GM12873 (cell line): ENCODE data around the gene MSX2.

Experiments
- TF ChIP-seq, protein P1 (sequence below): IDR thresholded peaks from 2 replicates; pipeline ENCODE4 v1.5.1; 2012; ENCODE audit warnings: low read depth, mild to moderate bottlenecking, moderate library complexity, low read length, control low read depth; ENCODE audit not compliant: insufficient read depth; ENCODE audit errors: missing control alignments

The MSX2 gene

DNA sequence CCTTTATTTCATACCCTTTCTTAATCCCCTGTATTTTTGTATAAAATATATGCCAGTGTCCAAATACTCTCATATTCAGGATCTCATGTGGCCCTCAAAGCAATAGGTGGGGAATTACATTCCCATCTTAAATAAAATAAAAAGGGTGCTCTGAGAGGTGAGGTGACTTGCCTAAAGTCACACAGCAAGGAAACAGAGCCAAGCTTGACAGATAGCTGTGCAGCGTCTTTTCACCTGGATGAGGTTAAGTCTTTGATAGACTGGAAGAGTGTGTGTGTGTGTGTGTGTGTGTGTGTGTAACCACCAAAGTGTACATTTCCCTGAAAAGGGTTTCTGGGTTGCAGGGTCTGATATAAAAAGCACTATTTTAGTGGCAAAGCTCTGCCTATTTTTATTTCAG is 12.4 kb downstream of the MSX2 start:
- TF ChIP-seq, protein P1, sequence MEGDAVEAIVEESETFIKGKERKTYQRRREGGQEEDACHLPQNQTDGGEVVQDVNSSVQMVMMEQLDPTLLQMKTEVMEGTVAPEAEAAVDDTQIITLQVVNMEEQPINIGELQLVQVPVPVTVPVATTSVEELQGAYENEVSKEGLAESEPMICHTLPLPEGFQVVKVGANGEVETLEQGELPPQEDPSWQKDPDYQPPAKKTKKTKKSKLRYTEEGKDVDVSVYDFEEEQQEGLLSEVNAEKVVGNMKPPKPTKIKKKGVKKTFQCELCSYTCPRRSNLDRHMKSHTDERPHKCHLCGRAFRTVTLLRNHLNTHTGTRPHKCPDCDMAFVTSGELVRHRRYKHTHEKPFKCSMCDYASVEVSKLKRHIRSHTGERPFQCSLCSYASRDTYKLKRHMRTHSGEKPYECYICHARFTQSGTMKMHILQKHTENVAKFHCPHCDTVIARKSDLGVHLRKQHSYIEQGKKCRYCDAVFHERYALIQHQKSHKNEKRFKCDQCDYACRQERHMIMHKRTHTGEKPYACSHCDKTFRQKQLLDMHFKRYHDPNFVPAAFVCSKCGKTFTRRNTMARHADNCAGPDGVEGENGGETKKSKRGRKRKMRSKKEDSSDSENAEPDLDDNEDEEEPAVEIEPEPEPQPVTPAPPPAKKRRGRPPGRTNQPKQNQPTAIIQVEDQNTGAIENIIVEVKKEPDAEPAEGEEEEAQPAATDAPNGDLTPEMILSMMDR = no peak

GRCh38 chr5:174737330-174737729 is 12.9 kb downstream of the MSX2 start:
- TF ChIP-seq, protein P1 = no peak

DNA sequence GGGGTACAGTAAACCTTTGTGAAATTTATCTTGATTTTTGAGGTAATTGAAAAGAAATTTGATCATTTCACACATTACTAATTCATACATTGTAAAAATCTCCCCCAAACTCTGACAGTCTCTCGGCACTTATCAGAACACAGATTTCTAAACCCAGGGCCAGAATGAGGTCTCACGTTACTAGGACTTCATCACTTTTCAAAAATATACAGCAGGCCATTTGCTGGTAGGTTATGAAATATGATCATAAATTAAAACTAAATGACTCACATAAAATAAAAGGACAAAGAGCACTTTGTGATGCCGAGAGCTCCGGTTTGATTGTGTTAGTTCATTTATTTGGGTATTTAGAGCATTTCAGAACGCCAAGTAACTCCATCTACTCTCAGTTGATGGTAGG is 17.0 kb downstream of the MSX2 start:
- TF ChIP-seq, protein P1 = no peak

GRCh38 chr5:174744896-174745295 is 20.5 kb downstream of the MSX2 start:
- TF ChIP-seq, protein P1 = no peak

- TF ChIP-seq, protein P1 = no peak
Measured at GRCh38 chr5:174745590-174746103, 21.3 kb downstream of the MSX2 start.

- TF ChIP-seq, protein P1 = no peak
Measured at GRCh38 chr5:174750711-174751110, 26.3 kb downstream of the MSX2 start.

DNA sequence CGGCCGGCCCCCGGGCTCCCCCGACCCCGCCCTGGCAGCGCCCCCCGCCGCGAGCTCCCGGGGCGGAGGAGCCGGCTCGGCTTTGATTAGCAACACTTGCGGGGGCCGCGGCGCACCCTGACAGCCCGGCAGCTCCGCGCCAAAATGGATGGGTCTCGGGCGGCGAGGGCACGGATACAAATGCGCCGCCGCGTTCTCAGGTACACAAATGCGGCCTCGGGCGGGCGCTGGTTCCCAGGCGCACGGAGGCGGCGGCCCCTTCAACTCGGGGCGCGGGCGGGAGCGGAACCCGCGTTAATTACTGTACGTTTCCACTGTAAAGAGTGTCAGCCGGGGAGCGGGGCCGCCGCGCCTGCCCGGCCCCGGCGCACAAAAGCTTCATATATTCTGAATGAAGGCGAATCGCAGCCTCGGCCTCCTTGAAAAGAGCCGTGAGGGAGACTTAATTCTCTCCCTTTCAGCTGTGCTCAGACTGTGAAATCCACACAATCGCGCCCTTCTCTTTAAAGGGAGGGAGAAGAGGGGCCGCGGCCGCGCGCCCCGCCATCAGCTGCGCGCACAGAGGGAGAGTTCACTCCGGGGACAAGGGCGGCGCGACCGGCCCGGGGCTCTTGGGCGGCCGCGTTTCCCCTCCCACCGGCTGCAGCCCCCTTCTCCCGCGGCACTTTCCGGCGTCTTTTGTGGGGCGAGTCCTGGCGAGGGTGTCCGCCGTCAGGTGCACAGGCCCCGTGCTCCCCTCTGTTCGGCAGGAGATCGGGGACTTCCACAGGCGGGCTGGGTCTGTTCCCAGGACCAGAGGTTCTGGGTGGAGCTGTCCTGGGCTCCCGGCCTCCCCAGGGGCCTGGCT is 27.0 kb downstream of the MSX2 start:
- TF ChIP-seq, protein P1 = no peak
